ENCODE data around the gene MED23.

DNA sequence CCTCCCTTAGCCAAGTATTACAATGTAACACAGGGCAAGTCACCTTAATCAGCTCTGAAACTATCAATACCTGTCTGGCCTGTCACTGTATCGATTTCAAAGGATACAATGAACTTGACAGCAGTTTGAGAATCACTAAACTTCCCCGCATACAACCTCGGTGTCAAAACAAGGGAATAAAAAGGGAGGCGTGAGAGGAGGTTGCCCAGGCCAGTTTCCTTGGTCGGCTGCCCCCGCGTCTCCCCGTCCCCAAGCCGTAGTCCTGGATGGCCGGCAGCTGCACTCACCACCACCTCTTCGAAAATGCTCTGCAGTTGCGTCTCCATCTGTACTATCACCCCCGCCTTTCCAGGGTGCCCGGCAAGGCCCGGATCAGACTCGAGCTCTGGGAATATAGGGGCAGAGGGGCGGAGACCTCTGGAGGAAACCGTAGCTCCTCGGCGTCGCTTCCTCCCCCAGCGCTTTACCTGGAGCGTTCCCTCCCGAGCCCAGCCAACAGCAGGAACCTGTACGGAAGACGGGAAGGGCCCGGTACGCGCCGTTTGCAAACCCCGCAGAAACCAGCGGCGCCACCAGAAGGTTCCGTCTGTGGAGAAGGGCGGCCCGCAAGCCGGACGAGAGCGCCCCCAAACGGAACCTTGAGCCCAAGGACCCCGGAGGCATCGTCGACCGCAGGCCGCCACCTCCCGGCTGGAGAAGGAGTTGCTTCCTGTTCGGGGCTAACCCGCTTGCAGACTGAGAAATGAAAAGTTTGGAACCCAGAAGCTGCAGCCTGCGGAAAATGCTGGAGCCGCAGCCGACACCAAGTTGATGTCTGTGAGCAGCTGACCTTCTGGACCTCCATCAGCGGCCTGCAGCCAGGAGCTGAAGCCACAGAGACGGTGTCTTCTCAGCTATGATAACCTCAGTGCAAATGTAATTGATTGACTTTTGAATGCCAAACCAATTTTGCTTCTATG lies at the start of gene MED23:
- TF ChIP-seq CTCF (IDR thresholded peaks at IDR 0.05; ENCODE audit: low read length): peak; percentile 99
- TF ChIP-seq EZH2 (IDR thresholded peaks at IDR 0.05; ENCODE audit: borderline replicate concordance, low read length): no peak

Data from OCI-LY1 (cell line).